Testis (tissue), 2 donors: Measurements from ENCODE around the gene NFKBIZ.

Source experiments
- CTCF ChIP-seq, 3 experiments: fragments of 450-650 bp in 2 of 3; fragments of 200-600 bp in 1 of 3; sonication (generic) in 1 of 3; IDR thresholded peaks; one replicate each; pipeline ENCODE4 v1.5.1; 2016 to 2019; ENCODE audit warnings: antibody characterized with exemption in 3 of 3, mild to moderate bottlenecking in 2 of 3, moderate library complexity in 1 of 3
- POLR2A ChIP-seq: fragments of 450-650 bp; IDR thresholded peaks from one replicate; pipeline ENCODE4 v1.6.1; 2017; ENCODE audit warnings: antibody characterized with exemption, mild to moderate bottlenecking, moderate library complexity

GRCh38 chr3:101849714-101850245 lies 466 bp downstream of the NFKBIZ start:
- TF ChIP-seq POLR2A, result no peak
- TF ChIP-seq CTCF (IDR thresholded peaks at IDR 0.05), result no peak
